Brain microvascular endothelial cell (primary cell): Measurements from ENCODE around the gene ALDH5A1.

Experiments
- DNase-seq: peaks from one replicate; pipeline ENCODE4 v3.0.0-alpha.2; 2020
- H3K27ac ChIP-seq: fragments of 250-450 bp; sonication (Bioruptor Pico); 2 replicates; pipeline ENCODE4 v1.5.1; 2020; ENCODE audit warnings: mild to moderate bottlenecking, moderate library complexity
- H3K27me3 ChIP-seq: fragments of 250-450 bp; sonication (Bioruptor Pico); replicated peaks from 2 replicates; pipeline ENCODE4 v1.5.1; 2020; ENCODE audit warnings: mild to moderate bottlenecking
- H3K36me3 ChIP-seq: fragments of 250-450 bp; sonication (Bioruptor Pico); replicated peaks from 2 replicates; pipeline ENCODE4 v1.5.1; 2020; ENCODE audit warnings: mild to moderate bottlenecking
- H3K4me3 ChIP-seq: 2 replicates; pipeline ENCODE4 v1.5.1; 2011; ENCODE audit warnings: low read depth, mild to moderate bottlenecking, control low read depth, low read length, moderate library complexity
- CTCF ChIP-seq: IDR thresholded peaks from 2 replicates; pipeline ENCODE4 v1.5.1; 2011; ENCODE audit warnings: low read depth, mild to moderate bottlenecking, moderate library complexity, low read length, control low read depth, inconsistent platforms; ENCODE audit errors: missing control alignments
- in situ Hi-C: cut with HindIII; loops from 2 replicates; pipeline ENCODE4 v1.10.0; 2017; ENCODE audit warnings: low sequenced_read_pairs, low pct_ligation_motif_present

Gene ALDH5A1

GRCh38 chr6:24477070-24477469, 17.7 kb upstream of the ALDH5A1 start:
- Histone ChIP-seq H3K27me3 (no peaks in the 10 kb centered on the region), H3K27ac (no peak overlapping the region), H3K36me3 (no peaks in the 10 kb centered on the region), H3K4me3 (no peak overlapping the region)
- in situ Hi-C loops: no loop called here
- TF ChIP-seq CTCF: no peak
- no peak for DNase-seq

GRCh38 chr6:24478903-24479302, 15.9 kb upstream of the ALDH5A1 start:
- H3K27me3 ChIP-seq: no peaks in the 10 kb centered on the region
- in situ Hi-C loops: no loop called here
- H3K4me3 ChIP-seq: no peak overlapping the region
- no peak for DNase-seq
- TF ChIP-seq CTCF: no peak
- no peaks in the 10 kb centered on the region for H3K36me3 ChIP-seq
- no peak overlapping the region for H3K27ac ChIP-seq

- Histone ChIP-seq H3K27me3 (no peaks in the 10 kb centered on the region), H3K36me3 (no peaks in the 10 kb centered on the region), H3K27ac (no peak overlapping the region), H3K4me3 (no peak overlapping the region)
- DNase-seq: no peak
- in situ Hi-C loops: no loop called here
- TF ChIP-seq CTCF: no peak
These were observed 14.1 kb upstream of the ALDH5A1 start for GRCh38 chr6:24480705-24481104.

- in situ Hi-C loops: no loop called here
- H3K27me3 ChIP-seq: no peaks in the 10 kb centered on the region
- H3K27ac ChIP-seq: no peak overlapping the region
- TF ChIP-seq CTCF: no peak
- H3K4me3 ChIP-seq: no peak overlapping the region
- DNase-seq: no peak
- H3K36me3 ChIP-seq: no peaks in the 10 kb centered on the region
These were observed 13.3 kb upstream of the ALDH5A1 start for GRCh38 chr6:24481449-24481848.

GRCh38 chr6:24484657-24485323, 10.0 kb upstream of the ALDH5A1 start:
- no peaks in the 10 kb centered on the region for H3K36me3 ChIP-seq
- no peak for DNase-seq
- in situ Hi-C loops: no loop called here
- no peak overlapping the region for H3K4me3 ChIP-seq
- H3K27me3 ChIP-seq: no peaks in the 10 kb centered on the region
- no peak overlapping the region for H3K27ac ChIP-seq
- no peak for TF ChIP-seq CTCF

GRCh38 chr6:24486065-24486464, 8.7 kb upstream of the ALDH5A1 start:
- in situ Hi-C loops: no loop called here
- TF ChIP-seq CTCF: no peak
- Histone ChIP-seq H3K27ac (no peak overlapping the region), H3K27me3 (no peaks in the 10 kb centered on the region), H3K4me3 (no peak overlapping the region), H3K36me3 (no peaks in the 10 kb centered on the region)
- DNase-seq: no peak
